GM23338 (cell line): ENCODE measurements around the gene COX20. TPM values are rescaled to one million over a fixed set of nuclear protein-coding genes. Genes with fewer than 3 reads are reported as not detected.
A peak's percentile ranks its signal among the peaks of the same experiment; 100 is the strongest.

Source experiments
- ATAC-seq: fragments of 200-7000 bp; cut with Tn5 transposase; 3 replicates; pipeline ENCODE4 v1.9.1; 2020
- DNase-seq: peaks from one replicate; pipeline ENCODE4 v3.0.0-alpha.2; 2015; ENCODE audit warnings: low spot score
- H2AFZ ChIP-seq: fragments of 200-600 bp; sonication (generic); 2 replicates; pipeline ENCODE4 v1.8.0; 2016; ENCODE audit warnings: antibody characterized with exemption, mild to moderate bottlenecking, moderate library complexity
- H3F3A ChIP-seq: fragments of 200-600 bp; sonication (generic); replicated peaks from 2 replicates; pipeline ENCODE4 v1.8.0; 2017; ENCODE audit warnings: antibody characterized with exemption, mixed run types, low read depth
- H3K27ac ChIP-seq: fragments of 200-600 bp; sonication (generic); 2 replicates; pipeline ENCODE4 v1.6.1; 2016; ENCODE audit warnings: low read depth
- H3K27me3 ChIP-seq: fragments of 200-600 bp; sonication (generic); 2 replicates; pipeline ENCODE4 v1.8.0; 2016; ENCODE audit warnings: mild to moderate bottlenecking, mixed run types, moderate library complexity; ENCODE audit not compliant: insufficient read depth
- H3K36me3 ChIP-seq: fragments of 200-600 bp; sonication (generic); 2 replicates; pipeline ENCODE4 v1.8.0; 2016; ENCODE audit warnings: mild to moderate bottlenecking; ENCODE audit not compliant: insufficient read depth
- H3K4me1 ChIP-seq: fragments of 200-600 bp; sonication (generic); 2 replicates; pipeline ENCODE4 v1.8.0; 2016; ENCODE audit warnings: mild to moderate bottlenecking, moderate library complexity; ENCODE audit not compliant: insufficient read depth
- H3K4me2 ChIP-seq: fragments of 200-600 bp; sonication (generic); 2 replicates; pipeline ENCODE4 v1.7.1; 2017; ENCODE audit warnings: mixed run types
- H3K4me3 ChIP-seq: fragments of 200-600 bp; sonication (generic); 2 replicates; pipeline ENCODE4 v1.6.1; 2016; ENCODE audit warnings: mixed run types
- H3K79me2 ChIP-seq: fragments of 200-600 bp; sonication (generic); replicated peaks from 2 replicates; pipeline ENCODE4 v1.8.0; 2017; ENCODE audit warnings: mild to moderate bottlenecking; ENCODE audit not compliant: insufficient read depth
- H3K9me2 ChIP-seq: fragments of 200-600 bp; sonication (generic); 2 replicates; pipeline ENCODE4 v1.8.0; 2017; ENCODE audit not compliant: insufficient read depth
- H4K20me1 ChIP-seq: fragments of 200-600 bp; sonication (generic); replicated peaks from 2 replicates; pipeline ENCODE4 v1.8.0; 2017; ENCODE audit warnings: mild to moderate bottlenecking; ENCODE audit not compliant: insufficient read depth
- H3K27ac Mint-ChIP-seq: 2 replicates; pipeline ENCODE4 v1.8.0; 2020; ENCODE audit warnings: inconsistent platforms, mild to moderate bottlenecking, moderate library complexity, mixed read lengths
- H3K27me3 Mint-ChIP-seq: 3 replicates; pipeline ENCODE4 v1.8.0; 2022; ENCODE audit warnings: low read depth, mild to moderate bottlenecking, moderate library complexity, mixed read lengths, inconsistent platforms; ENCODE audit not compliant: insufficient read depth, poor library complexity
- H3K36me3 Mint-ChIP-seq: 3 replicates; pipeline ENCODE4 v1.8.0; 2021; ENCODE audit warnings: low read depth, mild to moderate bottlenecking, inconsistent platforms, moderate library complexity, mixed read lengths
- H3K4me1 Mint-ChIP-seq: 3 replicates; pipeline ENCODE4 v1.8.0; 2020; ENCODE audit warnings: mild to moderate bottlenecking, inconsistent platforms, mixed read lengths
- H3K4me3 Mint-ChIP-seq: 3 replicates; pipeline ENCODE4 v1.8.0; 2021; ENCODE audit warnings: moderate library complexity, mild to moderate bottlenecking, inconsistent platforms, mixed read lengths
- H3K9me3 Mint-ChIP-seq: 3 replicates; pipeline ENCODE4 v1.8.0; 2020; ENCODE audit warnings: moderate library complexity, mild to moderate bottlenecking, inconsistent platforms, mixed read lengths
- CREB1 ChIP-seq: fragments of 250-450 bp; sonication (Bioruptor Pico); IDR thresholded peaks from 2 replicates; pipeline ENCODE4 v1.5.0; 2020; ENCODE audit warnings: low read depth, mild to moderate bottlenecking, moderate library complexity
- EZH2 ChIP-seq: fragments of 200-600 bp; sonication (generic); IDR thresholded peaks from one replicate; pipeline ENCODE4 v1.8.0; 2017; ENCODE audit warnings: antibody characterized with exemption, mild to moderate bottlenecking, low read depth; ENCODE audit not compliant: unreplicated experiment
- EZH2phosphoT487 ChIP-seq: fragments of 200-600 bp; sonication (generic); IDR thresholded peaks from one replicate; pipeline ENCODE4 v1.8.1; 2018; ENCODE audit warnings: antibody characterized with exemption; ENCODE audit not compliant: unreplicated experiment
- JUNB ChIP-seq: IDR thresholded peaks from one replicate; pipeline ENCODE4 v1.6.1; 2016; ENCODE audit warnings: antibody characterized with exemption; ENCODE audit not compliant: unreplicated experiment
- ZNF114 ChIP-seq: fragments of 250-450 bp; sonication (Bioruptor Pico); IDR thresholded peaks from 2 replicates; pipeline ENCODE4 v1.5.0; 2020; ENCODE audit warnings: mild to moderate bottlenecking, moderate library complexity
- polyA plus RNA-seq: library from polyadenylated mRNA; unstranded; fragments of >200 nt; fragmentation: Nextera tagmentation; extraction: Ambion mirVana; gene quantifications from 2 replicates; pipeline ENCODE4 v1.2.1, GENCODE V29; 2016
- total RNA-seq: library from RNA; depleted of rRNA; stranded (reverse); fragments of >200 nt; shearing (Covaris generic); gene quantifications from 2 replicates; pipeline ENCODE4 v1.2.3, GENCODE V29; 2014
- TF ChIP-seq, protein P1 (sequence below): fragments of 250-450 bp; sonication (Bioruptor Pico); IDR thresholded peaks from 2 replicates; pipeline ENCODE4 v1.5.0; 2020; ENCODE audit warnings: mild to moderate bottlenecking, moderate library complexity
- TF ChIP-seq, protein P2 (sequence below): IDR thresholded peaks from one replicate; pipeline ENCODE4 v1.6.1; 2018; ENCODE audit warnings: antibody characterized with exemption; ENCODE audit not compliant: unreplicated experiment
- TF ChIP-seq, protein P3 (sequence below), 2 experiments: fragments of 200-600 bp in 1 of 2; sonication (generic) in 1 of 2; conservative IDR thresholded peaks; 2 replicates each; pipeline versions ENCODE4 v1.5.1 to v1.6.1; 2016 to 2017; ENCODE audit warnings: antibody characterized with exemption in 2 of 2, low read depth in 2 of 2, mild to moderate bottlenecking in 2 of 2, moderate library complexity in 1 of 2

Gene COX20
- total and polyA plus RNA-seq, 2 experiments from 2014 or later, result 19.3 to 175 TPM

DNA sequence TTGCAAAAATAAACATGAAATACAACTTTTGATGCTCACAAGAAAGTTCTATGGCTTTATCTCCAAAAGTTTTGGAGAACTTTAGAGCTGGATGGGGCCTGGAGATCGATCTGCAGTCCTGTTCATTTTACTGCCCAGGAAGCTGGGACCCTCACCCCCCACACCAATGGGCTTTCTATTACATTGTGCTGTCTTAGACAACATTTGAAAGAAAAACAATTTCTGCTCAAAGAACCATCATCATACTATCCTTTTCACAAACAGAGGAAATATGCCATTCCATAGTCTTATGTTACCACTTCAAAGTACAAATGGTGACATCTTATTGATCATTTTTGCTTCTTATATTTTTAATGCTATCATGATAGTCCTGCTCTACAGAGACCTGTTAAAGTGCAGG lies 30.9 kb downstream of the COX20 start:
- no peak overlapping the region; the same call in 1 of the 2 replicates for H2AFZ ChIP-seq
- peaks cover 3% of the 10 kb centered on the region; the same call in 1 of the 2 replicates for H3F3A ChIP-seq
- Mint-ChIP-seq H3K4me3 (no peak overlapping the region), H3K27ac (no peak overlapping the region), H3K27me3 (peaks cover 18% of the 10 kb centered on the region), H3K9me3 (peaks cover 4% of the 10 kb centered on the region; the same call in 1 of the 3 replicates), H3K4me1 (peaks cover 18% of the 10 kb centered on the region), H3K36me3 (peaks cover 26% of the 10 kb centered on the region)
- no peaks in the 10 kb centered on the region; the same call in 1 of the 2 replicates for H3K36me3 ChIP-seq
- H3K27me3 ChIP-seq, result no peaks in the 10 kb centered on the region
- H3K4me3 ChIP-seq, result no peak overlapping the region
- no peaks in the 10 kb centered on the region for H3K9me2 ChIP-seq
- DNase-seq (no peak), ATAC-seq (no peak)
- H4K20me1 ChIP-seq, result peaks cover 13% of the 10 kb centered on the region
- no peak overlapping the region for H3K27ac ChIP-seq
- TF ChIP-seq CREB1 (CRISPR knock-in tag), result no peak
- H3K79me2 ChIP-seq, result peaks cover 41% of the 10 kb centered on the region
- no peak overlapping the region for H3K4me2 ChIP-seq
- H3K4me1 ChIP-seq, result peaks cover 8% of the 10 kb centered on the region; the same call in 1 of the 2 replicates

DNA sequence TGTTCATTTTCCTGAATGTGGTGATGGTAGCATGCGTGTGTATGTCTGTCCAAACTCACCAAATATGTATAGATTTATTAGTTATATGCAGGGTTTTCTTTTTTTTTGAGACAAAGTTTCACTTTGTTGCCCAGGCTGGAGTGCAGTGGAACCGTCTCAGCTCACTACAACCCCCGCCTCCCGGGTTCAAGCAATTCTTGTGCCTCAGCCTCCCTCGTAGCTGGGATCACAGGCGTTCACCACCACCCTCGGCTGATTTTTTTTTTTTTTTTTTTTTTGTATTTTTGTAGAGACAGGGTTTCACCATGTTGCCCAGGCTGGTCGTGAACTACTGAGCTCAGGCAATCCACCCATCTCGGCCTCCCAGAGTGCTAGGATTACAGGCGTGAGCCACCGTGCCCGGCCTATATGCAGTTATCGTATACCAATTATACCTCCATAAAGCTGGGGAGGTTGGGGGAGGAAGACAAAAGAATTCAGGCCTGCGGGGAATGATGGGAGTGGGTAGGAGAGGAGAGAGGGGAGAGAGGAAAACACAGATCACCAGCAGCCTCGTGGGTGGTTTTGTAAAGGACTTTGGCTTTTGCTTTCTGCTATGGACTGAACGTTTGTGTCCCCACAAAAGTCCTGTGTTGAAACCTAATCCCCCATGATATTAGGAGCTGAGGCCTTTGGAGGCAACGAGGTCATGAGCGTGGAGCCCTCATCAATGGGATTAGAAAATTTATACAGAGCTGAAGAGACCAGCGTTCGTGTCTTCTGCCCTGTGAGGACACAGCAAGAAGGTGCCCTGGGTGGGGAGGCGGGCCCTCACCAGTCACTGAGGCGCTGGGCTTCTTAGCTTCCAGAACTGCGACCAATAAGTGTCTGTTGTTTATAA lies 33.3 kb downstream of the COX20 start:
- Histone ChIP-seq H3K27me3 (no peaks in the 10 kb centered on the region), H3K4me3 (no peak overlapping the region), H3K79me2 (peaks cover 23% of the 10 kb centered on the region), H3K4me2 (no peak overlapping the region), H3F3A (no peaks in the 10 kb centered on the region; the same call in 1 of the 2 replicates), H2AFZ (peak overlapping the region; percentile 72), H3K36me3 (no peaks in the 10 kb centered on the region), H4K20me1 (no peaks in the 10 kb centered on the region), H3K4me1 (peaks cover 3% of the 10 kb centered on the region; the same call in 1 of the 2 replicates), H3K9me2 (no peaks in the 10 kb centered on the region), H3K27ac (no peak overlapping the region)
- DNase-seq (no peak), ATAC-seq (no peak)
- Mint-ChIP-seq H3K4me3 (no peak overlapping the region), H3K27me3 (peaks cover 13% of the 10 kb centered on the region), H3K9me3 (peaks cover 3% of the 10 kb centered on the region; the same call in 1 of the 3 replicates), H3K36me3 (peaks cover 6% of the 10 kb centered on the region), H3K27ac (no peak overlapping the region), H3K4me1 (peaks cover 18% of the 10 kb centered on the region)
- TF ChIP-seq, protein P1, sequence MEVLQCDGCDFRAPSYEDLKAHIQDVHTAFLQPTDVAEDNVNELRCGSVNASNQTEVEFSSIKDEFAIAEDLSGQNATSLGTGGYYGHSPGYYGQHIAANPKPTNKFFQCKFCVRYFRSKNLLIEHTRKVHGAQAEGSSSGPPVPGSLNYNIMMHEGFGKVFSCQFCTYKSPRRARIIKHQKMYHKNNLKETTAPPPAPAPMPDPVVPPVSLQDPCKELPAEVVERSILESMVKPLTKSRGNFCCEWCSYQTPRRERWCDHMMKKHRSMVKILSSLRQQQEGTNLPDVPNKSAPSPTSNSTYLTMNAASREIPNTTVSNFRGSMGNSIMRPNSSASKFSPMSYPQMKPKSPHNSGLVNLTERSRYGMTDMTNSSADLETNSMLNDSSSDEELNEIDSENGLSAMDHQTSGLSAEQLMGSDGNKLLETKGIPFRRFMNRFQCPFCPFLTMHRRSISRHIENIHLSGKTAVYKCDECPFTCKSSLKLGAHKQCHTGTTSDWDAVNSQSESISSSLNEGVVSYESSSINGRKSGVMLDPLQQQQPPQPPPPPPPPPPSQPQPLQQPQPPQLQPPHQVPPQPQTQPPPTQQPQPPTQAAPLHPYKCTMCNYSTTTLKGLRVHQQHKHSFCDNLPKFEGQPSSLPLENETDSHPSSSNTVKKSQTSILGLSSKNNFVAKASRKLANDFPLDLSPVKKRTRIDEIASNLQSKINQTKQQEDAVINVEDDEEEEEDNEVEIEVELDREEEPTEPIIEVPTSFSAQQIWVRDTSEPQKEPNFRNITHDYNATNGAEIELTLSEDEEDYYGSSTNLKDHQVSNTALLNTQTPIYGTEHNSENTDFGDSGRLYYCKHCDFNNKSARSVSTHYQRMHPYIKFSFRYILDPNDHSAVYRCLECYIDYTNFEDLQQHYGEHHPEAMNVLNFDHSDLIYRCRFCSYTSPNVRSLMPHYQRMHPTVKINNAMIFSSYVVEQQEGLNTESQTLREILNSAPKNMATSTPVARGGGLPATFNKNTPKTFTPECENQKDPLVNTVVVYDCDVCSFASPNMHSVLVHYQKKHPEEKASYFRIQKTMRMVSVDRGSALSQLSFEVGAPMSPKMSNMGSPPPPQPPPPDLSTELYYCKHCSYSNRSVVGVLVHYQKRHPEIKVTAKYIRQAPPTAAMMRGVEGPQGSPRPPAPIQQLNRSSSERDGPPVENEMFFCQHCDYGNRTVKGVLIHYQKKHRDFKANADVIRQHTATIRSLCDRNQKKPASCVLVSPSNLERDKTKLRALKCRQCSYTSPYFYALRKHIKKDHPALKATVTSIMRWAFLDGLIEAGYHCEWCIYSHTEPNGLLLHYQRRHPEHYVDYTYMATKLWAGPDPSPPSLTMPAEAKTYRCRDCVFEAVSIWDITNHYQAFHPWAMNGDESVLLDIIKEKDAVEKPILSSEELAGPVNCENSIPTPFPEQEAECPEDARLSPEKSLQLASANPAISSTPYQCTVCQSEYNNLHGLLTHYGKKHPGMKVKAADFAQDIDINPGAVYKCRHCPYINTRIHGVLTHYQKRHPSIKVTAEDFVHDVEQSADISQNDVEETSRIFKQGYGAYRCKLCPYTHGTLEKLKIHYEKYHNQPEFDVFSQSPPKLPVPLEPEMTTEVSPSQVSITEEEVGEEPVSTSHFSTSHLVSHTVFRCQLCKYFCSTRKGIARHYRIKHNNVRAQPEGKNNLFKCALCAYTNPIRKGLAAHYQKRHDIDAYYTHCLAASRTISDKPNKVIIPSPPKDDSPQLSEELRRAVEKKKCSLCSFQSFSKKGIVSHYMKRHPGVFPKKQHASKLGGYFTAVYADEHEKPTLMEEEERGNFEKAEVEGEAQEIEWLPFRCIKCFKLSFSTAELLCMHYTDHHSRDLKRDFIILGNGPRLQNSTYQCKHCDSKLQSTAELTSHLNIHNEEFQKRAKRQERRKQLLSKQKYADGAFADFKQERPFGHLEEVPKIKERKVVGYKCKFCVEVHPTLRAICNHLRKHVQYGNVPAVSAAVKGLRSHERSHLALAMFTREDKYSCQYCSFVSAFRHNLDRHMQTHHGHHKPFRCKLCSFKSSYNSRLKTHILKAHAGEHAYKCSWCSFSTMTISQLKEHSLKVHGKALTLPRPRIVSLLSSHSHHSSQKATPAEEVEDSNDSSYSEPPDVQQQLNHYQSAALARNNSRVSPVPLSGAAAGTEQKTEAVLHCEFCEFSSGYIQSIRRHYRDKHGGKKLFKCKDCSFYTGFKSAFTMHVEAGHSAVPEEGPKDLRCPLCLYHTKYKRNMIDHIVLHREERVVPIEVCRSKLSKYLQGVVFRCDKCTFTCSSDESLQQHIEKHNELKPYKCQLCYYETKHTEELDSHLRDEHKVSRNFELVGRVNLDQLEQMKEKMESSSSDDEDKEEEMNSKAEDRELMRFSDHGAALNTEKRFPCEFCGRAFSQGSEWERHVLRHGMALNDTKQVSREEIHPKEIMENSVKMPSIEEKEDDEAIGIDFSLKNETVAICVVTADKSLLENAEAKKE (CRISPR knock-in tag), result no peak
- no peak for TF ChIP-seq JUNB
- TF ChIP-seq ZNF114 (CRISPR knock-in tag), result no peak
- TF ChIP-seq, protein P2, sequence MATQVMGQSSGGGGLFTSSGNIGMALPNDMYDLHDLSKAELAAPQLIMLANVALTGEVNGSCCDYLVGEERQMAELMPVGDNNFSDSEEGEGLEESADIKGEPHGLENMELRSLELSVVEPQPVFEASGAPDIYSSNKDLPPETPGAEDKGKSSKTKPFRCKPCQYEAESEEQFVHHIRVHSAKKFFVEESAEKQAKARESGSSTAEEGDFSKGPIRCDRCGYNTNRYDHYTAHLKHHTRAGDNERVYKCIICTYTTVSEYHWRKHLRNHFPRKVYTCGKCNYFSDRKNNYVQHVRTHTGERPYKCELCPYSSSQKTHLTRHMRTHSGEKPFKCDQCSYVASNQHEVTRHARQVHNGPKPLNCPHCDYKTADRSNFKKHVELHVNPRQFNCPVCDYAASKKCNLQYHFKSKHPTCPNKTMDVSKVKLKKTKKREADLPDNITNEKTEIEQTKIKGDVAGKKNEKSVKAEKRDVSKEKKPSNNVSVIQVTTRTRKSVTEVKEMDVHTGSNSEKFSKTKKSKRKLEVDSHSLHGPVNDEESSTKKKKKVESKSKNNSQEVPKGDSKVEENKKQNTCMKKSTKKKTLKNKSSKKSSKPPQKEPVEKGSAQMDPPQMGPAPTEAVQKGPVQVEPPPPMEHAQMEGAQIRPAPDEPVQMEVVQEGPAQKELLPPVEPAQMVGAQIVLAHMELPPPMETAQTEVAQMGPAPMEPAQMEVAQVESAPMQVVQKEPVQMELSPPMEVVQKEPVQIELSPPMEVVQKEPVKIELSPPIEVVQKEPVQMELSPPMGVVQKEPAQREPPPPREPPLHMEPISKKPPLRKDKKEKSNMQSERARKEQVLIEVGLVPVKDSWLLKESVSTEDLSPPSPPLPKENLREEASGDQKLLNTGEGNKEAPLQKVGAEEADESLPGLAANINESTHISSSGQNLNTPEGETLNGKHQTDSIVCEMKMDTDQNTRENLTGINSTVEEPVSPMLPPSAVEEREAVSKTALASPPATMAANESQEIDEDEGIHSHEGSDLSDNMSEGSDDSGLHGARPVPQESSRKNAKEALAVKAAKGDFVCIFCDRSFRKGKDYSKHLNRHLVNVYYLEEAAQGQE, result no peak
- TF ChIP-seq EZH2phosphoT487, result no peak
- no peak for TF ChIP-seq CREB1 (CRISPR knock-in tag)
- no peak for TF ChIP-seq EZH2
- TF ChIP-seq, protein P3, sequence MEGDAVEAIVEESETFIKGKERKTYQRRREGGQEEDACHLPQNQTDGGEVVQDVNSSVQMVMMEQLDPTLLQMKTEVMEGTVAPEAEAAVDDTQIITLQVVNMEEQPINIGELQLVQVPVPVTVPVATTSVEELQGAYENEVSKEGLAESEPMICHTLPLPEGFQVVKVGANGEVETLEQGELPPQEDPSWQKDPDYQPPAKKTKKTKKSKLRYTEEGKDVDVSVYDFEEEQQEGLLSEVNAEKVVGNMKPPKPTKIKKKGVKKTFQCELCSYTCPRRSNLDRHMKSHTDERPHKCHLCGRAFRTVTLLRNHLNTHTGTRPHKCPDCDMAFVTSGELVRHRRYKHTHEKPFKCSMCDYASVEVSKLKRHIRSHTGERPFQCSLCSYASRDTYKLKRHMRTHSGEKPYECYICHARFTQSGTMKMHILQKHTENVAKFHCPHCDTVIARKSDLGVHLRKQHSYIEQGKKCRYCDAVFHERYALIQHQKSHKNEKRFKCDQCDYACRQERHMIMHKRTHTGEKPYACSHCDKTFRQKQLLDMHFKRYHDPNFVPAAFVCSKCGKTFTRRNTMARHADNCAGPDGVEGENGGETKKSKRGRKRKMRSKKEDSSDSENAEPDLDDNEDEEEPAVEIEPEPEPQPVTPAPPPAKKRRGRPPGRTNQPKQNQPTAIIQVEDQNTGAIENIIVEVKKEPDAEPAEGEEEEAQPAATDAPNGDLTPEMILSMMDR (conservative IDR thresholded peaks at IDR 0.05; ENCODE audit: low read depth in 2 of 2), result no peak
